ENCODE measurements around the gene ERC2.

ERC2 gene

GRCh38 chr3:55826731-55827496 lies 641.4 kb downstream of the ERC2 start:
- DNase-seq (ENCODE audit: insufficient read length) (no peak), FAIRE-seq (no peak)
- TF ChIP-seq POLR2A (IDR thresholded peaks at IDR 0.05; ENCODE audit: low read depth, low read length) (no peak), POLR2AphosphoS5 (IDR thresholded peaks at IDR 0.05; ENCODE audit: low read depth, low read length) (no peak), TAF1 (IDR thresholded peaks at IDR 0.05; ENCODE audit: borderline replicate concordance, low read depth, low read length) (no peak)

- FAIRE-seq (no peak), DNase-seq (ENCODE audit: insufficient read length) (no peak)
- TF ChIP-seq POLR2AphosphoS5 (IDR thresholded peaks at IDR 0.05; ENCODE audit: low read depth, low read length) (no peak), TAF1 (IDR thresholded peaks at IDR 0.05; ENCODE audit: borderline replicate concordance, low read depth, low read length) (no peak), POLR2A (IDR thresholded peaks at IDR 0.05; ENCODE audit: low read depth, low read length) (no peak)
Observed at GRCh38 chr3:55826097-55826496, 642.2 kb downstream of the ERC2 start.

- no peak for TF ChIP-seq TAF1 (IDR thresholded peaks at IDR 0.05; ENCODE audit: borderline replicate concordance, low read depth, low read length)
- no peak for TF ChIP-seq POLR2AphosphoS5 (IDR thresholded peaks at IDR 0.05; ENCODE audit: low read depth, low read length)
- no peak for TF ChIP-seq POLR2A (IDR thresholded peaks at IDR 0.05; ENCODE audit: low read depth, low read length)
- DNase-seq (ENCODE audit: insufficient read length) (no peak), FAIRE-seq (no peak)
Observed at GRCh38 chr3:55824406-55824805, 643.9 kb downstream of the ERC2 start.

GRCh38 chr3:55823829-55824228 lies 644.4 kb downstream of the ERC2 start:
- FAIRE-seq (no peak), DNase-seq (ENCODE audit: insufficient read length) (no peak)
- TF ChIP-seq POLR2AphosphoS5 (IDR thresholded peaks at IDR 0.05; ENCODE audit: low read depth, low read length), result no peak
- TF ChIP-seq POLR2A (IDR thresholded peaks at IDR 0.05; ENCODE audit: low read depth, low read length), result no peak
- no peak for TF ChIP-seq TAF1 (IDR thresholded peaks at IDR 0.05; ENCODE audit: borderline replicate concordance, low read depth, low read length)

- TF ChIP-seq POLR2A (IDR thresholded peaks at IDR 0.05; ENCODE audit: low read depth, low read length), result no peak
- TF ChIP-seq POLR2AphosphoS5 (IDR thresholded peaks at IDR 0.05; ENCODE audit: low read depth, low read length), result no peak
- TF ChIP-seq TAF1 (IDR thresholded peaks at IDR 0.05; ENCODE audit: borderline replicate concordance, low read depth, low read length), result no peak
- DNase-seq (ENCODE audit: insufficient read length) (no peak), FAIRE-seq (no peak)
Observed at GRCh38 chr3:55823001-55823400, 645.3 kb downstream of the ERC2 start.

- no peak for FAIRE-seq
- no peak for DNase-seq (ENCODE audit: insufficient read length)
- TF ChIP-seq POLR2A (IDR thresholded peaks at IDR 0.05; ENCODE audit: low read depth, low read length), result no peak
- no peak for TF ChIP-seq POLR2AphosphoS5 (IDR thresholded peaks at IDR 0.05; ENCODE audit: low read depth, low read length)
- TF ChIP-seq TAF1 (IDR thresholded peaks at IDR 0.05; ENCODE audit: borderline replicate concordance, low read depth, low read length), result no peak
Observed at GRCh38 chr3:55819005-55819404, 649.3 kb downstream of the ERC2 start.

GRCh38 chr3:55818485-55818884 lies 649.8 kb downstream of the ERC2 start:
- FAIRE-seq (no peak), DNase-seq (ENCODE audit: insufficient read length) (no peak)
- TF ChIP-seq POLR2A (IDR thresholded peaks at IDR 0.05; ENCODE audit: low read depth, low read length), result no peak
- no peak for TF ChIP-seq TAF1 (IDR thresholded peaks at IDR 0.05; ENCODE audit: borderline replicate concordance, low read depth, low read length)
- no peak for TF ChIP-seq POLR2AphosphoS5 (IDR thresholded peaks at IDR 0.05; ENCODE audit: low read depth, low read length)

GRCh38 chr3:55816794-55817576 lies 651.3 kb downstream of the ERC2 start:
- DNase-seq (ENCODE audit: insufficient read length), result no peak
- FAIRE-seq, result no peak
- TF ChIP-seq POLR2A (IDR thresholded peaks at IDR 0.05; ENCODE audit: low read depth, low read length) (no peak), TAF1 (IDR thresholded peaks at IDR 0.05; ENCODE audit: borderline replicate concordance, low read depth, low read length) (no peak), POLR2AphosphoS5 (IDR thresholded peaks at IDR 0.05; ENCODE audit: low read depth, low read length) (no peak)

- DNase-seq (ENCODE audit: insufficient read length) (no peak), FAIRE-seq (no peak)
- TF ChIP-seq TAF1 (IDR thresholded peaks at IDR 0.05; ENCODE audit: borderline replicate concordance, low read depth, low read length), result no peak
- TF ChIP-seq POLR2A (IDR thresholded peaks at IDR 0.05; ENCODE audit: low read depth, low read length), result no peak
- TF ChIP-seq POLR2AphosphoS5 (IDR thresholded peaks at IDR 0.05; ENCODE audit: low read depth, low read length), result no peak
Observed at GRCh38 chr3:55815262-55815661, 653.0 kb downstream of the ERC2 start.

- TF ChIP-seq TAF1 (IDR thresholded peaks at IDR 0.05; ENCODE audit: borderline replicate concordance, low read depth, low read length) (no peak), POLR2AphosphoS5 (IDR thresholded peaks at IDR 0.05; ENCODE audit: low read depth, low read length) (no peak), POLR2A (IDR thresholded peaks at IDR 0.05; ENCODE audit: low read depth, low read length) (no peak)
- FAIRE-seq (no peak), DNase-seq (ENCODE audit: insufficient read length) (no peak)
Observed at GRCh38 chr3:55813268-55814097, 654.8 kb downstream of the ERC2 start.

GRCh38 chr3:55812394-55813013 lies 655.8 kb downstream of the ERC2 start:
- DNase-seq (ENCODE audit: insufficient read length) (no peak), FAIRE-seq (no peak)
- no peak for TF ChIP-seq TAF1 (IDR thresholded peaks at IDR 0.05; ENCODE audit: borderline replicate concordance, low read depth, low read length)
- no peak for TF ChIP-seq POLR2A (IDR thresholded peaks at IDR 0.05; ENCODE audit: low read depth, low read length)
- TF ChIP-seq POLR2AphosphoS5 (IDR thresholded peaks at IDR 0.05; ENCODE audit: low read depth, low read length), result no peak

Measured in GM12892 (cell line).